Esophagus muscularis mucosa (tissue), 4 donors: Measurements from ENCODE around the gene NPLOC4. TPM values are rescaled to one million over a fixed set of nuclear protein-coding genes. Genes with fewer than 3 reads are reported as not detected.
A peak's percentile ranks its signal among the peaks of the same experiment; 100 is the strongest.

ENCODE experiments used
- DNase-seq: peaks from one replicate; pipeline ENCODE4 v3.0.0-alpha.2; 2017; ENCODE audit errors: extremely low spot score
- H3K27ac ChIP-seq, 4 donors: fragments of 200-600 bp; sonication (generic); replicated peaks in 1 of 4; 1 replicate in 3 of 4; 2 replicates in 1 of 4; pipeline ENCODE4 v1.5.1; 2016 to 2019; ENCODE audit warnings: mild to moderate bottlenecking in 1 of 4
- H3K27me3 ChIP-seq, 4 donors: fragments of 200-600 bp; sonication (generic); one replicate each; pipeline versions ENCODE4 v1.5.1 to v1.6.0; 2016 to 2019
- H3K36me3 ChIP-seq, 4 donors: fragments of 200-600 bp; sonication (generic); one replicate each; pipeline ENCODE4 v1.5.1; 2016 to 2019
- H3K4me1 ChIP-seq, 4 donors: fragments of 200-600 bp; sonication (generic); one replicate each; pipeline ENCODE4 v1.5.1; 2016 to 2019
- H3K4me3 ChIP-seq, 4 donors: fragments of 200-600 bp; sonication (generic); 1 replicate in 2 of 4; 2 replicates in 2 of 4; pipeline ENCODE4 v1.5.1; 2016 to 2019; ENCODE audit warnings: mild to moderate bottlenecking in 4 of 4, moderate library complexity in 1 of 4
- H3K9me3 ChIP-seq, 4 donors: fragments of 200-600 bp; sonication (generic); 1 replicate in 3 of 4; 2 replicates in 1 of 4; pipeline ENCODE4 v1.5.1; 2016 to 2019
- CTCF ChIP-seq, 3 experiments: fragments of 200-600 bp in 2 of 3; fragments of 450-650 bp in 1 of 3; sonication (generic) in 2 of 3; IDR thresholded peaks; one replicate each; pipeline ENCODE4 v1.5.1; 2017 to 2019; ENCODE audit warnings: antibody characterized with exemption in 3 of 3, mild to moderate bottlenecking in 2 of 3, moderate library complexity in 1 of 3
- EP300 ChIP-seq: sonication (generic); formaldehyde crosslinking; IDR thresholded peaks from one replicate; pipeline ENCODE4 v1.6.1; 2017; ENCODE audit warnings: antibody characterized with exemption
- POLR2A ChIP-seq: fragments of 450-650 bp; IDR thresholded peaks from one replicate; pipeline ENCODE4 v1.6.1; 2017; ENCODE audit warnings: antibody characterized with exemption, moderate library complexity, mild to moderate bottlenecking, low read depth
- POLR2AphosphoS5 ChIP-seq, 2 donors: sonication (generic); formaldehyde crosslinking; IDR thresholded peaks; one replicate each; pipeline ENCODE4 v1.6.1; 2017; ENCODE audit warnings: antibody characterized with exemption in 2 of 2
- WGBS: methylation state at CpG from one replicate; pipeline ENCODE4 v1.1.5; 2018; 5-methylcytosine and 5-hydroxymethylcytosine counted together
- intact Hi-C: fragments of 100-400 bp; cut with DNase I; formaldehyde crosslinking; loops from one replicate; pipeline ENCODE4 v1.15.1; 2023
- total RNA-seq, 4 donors: library from RNA; depleted of rRNA; stranded (reverse); fragments of >200 nt; gene quantifications; one replicate each; pipeline versions ENCODE4 v1.1.0 to v1.2.1, GENCODE V29; 2016

The NPLOC4 gene
- total RNA-seq, 4 donors from 2014 or later: 58.1 to 86.6 (median 65.7) TPM

GRCh38 chr17:81517009-81517338 lies 119.9 kb downstream of the NPLOC4 start:
- Histone ChIP-seq H3K9me3 (no peaks in the 10 kb centered on the region), H3K4me3 (peak overlapping the region; percentile 88 to 94 (median 91)), H3K27ac (peak overlapping the region; percentile 100), H3K27me3 (peaks cover 0 to 5% (median 0%) of the 10 kb centered on the region in 4 donors), H3K36me3 (peaks cover 1 to 6% (median 3%) of the 10 kb centered on the region in 4 donors), H3K4me1 (peaks cover 48 to 60% (median 53%) of the 10 kb centered on the region in 4 donors)
- TF ChIP-seq EP300 (no peak), POLR2A (no peak), POLR2AphosphoS5 (IDR thresholded peaks at IDR 0.05) (no peak), CTCF (IDR thresholded peaks at IDR 0.05) (no peak)
- no peak for DNase-seq
- WGBS: 67% methylated on average over 7 of the region's 9 CpGs
- intact Hi-C loops: loop anchor here (5.0 kb wide), 1 partner anchor 35 kb away; the partner anchor contains the start of gene FAAP100

GRCh38 chr17:81516439-81516838 lies 120.5 kb downstream of the NPLOC4 start:
- intact Hi-C loops: loop anchor here (5.0 kb wide), 1 partner anchor 36 kb away; the partner anchor contains the start of gene FAAP100
- 40% methylated on average over 1 of the region's 4 CpGs for WGBS
- H3K9me3 ChIP-seq: no peaks in the 10 kb centered on the region
- peak overlapping the region; percentile 100 for H3K27ac ChIP-seq
- peaks cover 0 to 5% (median 0%) of the 10 kb centered on the region in 4 donors for H3K27me3 ChIP-seq
- peaks cover 6 to 11% (median 8%) of the 10 kb centered on the region in 4 donors for H3K36me3 ChIP-seq
- no peak for TF ChIP-seq POLR2A
- no peak for TF ChIP-seq EP300
- TF ChIP-seq POLR2AphosphoS5 (IDR thresholded peaks at IDR 0.05): no peak
- no peak for TF ChIP-seq CTCF (IDR thresholded peaks at IDR 0.05)
- H3K4me1 ChIP-seq: peaks cover 48 to 63% (median 53%) of the 10 kb centered on the region in 4 donors
- no peak for DNase-seq
- peak overlapping the region; percentile 88 to 94 (median 91) for H3K4me3 ChIP-seq

- peaks cover 0 to 5% (median 0%) of the 10 kb centered on the region in 4 donors for H3K27me3 ChIP-seq
- H3K9me3 ChIP-seq: no peaks in the 10 kb centered on the region
- DNase-seq: no peak
- no peak for TF ChIP-seq CTCF (IDR thresholded peaks at IDR 0.05)
- no peak for TF ChIP-seq POLR2AphosphoS5 (IDR thresholded peaks at IDR 0.05)
- no peak for TF ChIP-seq POLR2A
- TF ChIP-seq EP300: no peak
- peaks cover 15 to 20% (median 17%) of the 10 kb centered on the region in 4 donors for H3K36me3 ChIP-seq
- H3K4me3 ChIP-seq: peak overlapping the region; percentile 88 to 94 (median 91)
- intact Hi-C loops: loop anchor here (5.0 kb wide), 1 partner anchor 37 kb away; the partner anchor contains the start of gene FAAP100
- WGBS: 31% methylated on average over 19 of the region's 19 CpGs
- peaks cover 48 to 68% (median 55%) of the 10 kb centered on the region in 4 donors for H3K4me1 ChIP-seq
- peak overlapping the region; percentile 100 for H3K27ac ChIP-seq
Observed at GRCh38 chr17:81515530-81516041, 121.3 kb downstream of the NPLOC4 start.

- no peak for DNase-seq
- peak overlapping the region; percentile 88 to 94 (median 91) for H3K4me3 ChIP-seq
- TF ChIP-seq POLR2A: peak; percentile 62
- no peak for TF ChIP-seq CTCF (IDR thresholded peaks at IDR 0.05)
- TF ChIP-seq POLR2AphosphoS5 (IDR thresholded peaks at IDR 0.05): peak; percentile 63 to 85
- TF ChIP-seq EP300: no peak
- peak overlapping the region; percentile 100 for H3K27ac ChIP-seq
- H3K27me3 ChIP-seq: peaks cover 0 to 5% (median 0%) of the 10 kb centered on the region in 4 donors
- intact Hi-C loops: loop anchor here (5.0 kb wide), 2 partner anchors 37 to 118 kb away; partner anchors contain the start of genes BAHCC1 and FAAP100
- under 1% methylated on average over 35 of the region's 82 CpGs for WGBS
- no peaks in the 10 kb centered on the region for H3K9me3 ChIP-seq
- H3K36me3 ChIP-seq: peaks cover 21 to 26% (median 23%) of the 10 kb centered on the region in 4 donors
- H3K4me1 ChIP-seq: peaks cover 46 to 67% (median 57%) of the 10 kb centered on the region in 4 donors
Observed at GRCh38 chr17:81514739-81515529, 122.0 kb downstream of the NPLOC4 start.
